ENCODE results near the gene APBA3.

The APBA3 gene

GRCh38 chr19:3790941-3791340 is 29.4 kb upstream of the APBA3 start:
- peaks cover 8% of the 10 kb centered on the region for H3K27me3 ChIP-seq
- no peak overlapping the region for H3K4me3 ChIP-seq (ENCODE audit: low read depth, low read length)
- no peaks in the 10 kb centered on the region; the same call in 1 of the 2 replicates for H3K9me3 ChIP-seq
- TF ChIP-seq CTCF (IDR thresholded peaks at IDR 0.05; ENCODE audit: low read depth, low read length) = no peak
- no peak for DNase-seq
- H3K4me1 ChIP-seq = no peaks in the 10 kb centered on the region
- H3K36me3 ChIP-seq = no peaks in the 10 kb centered on the region

- Histone ChIP-seq H3K27me3 (peaks cover 14% of the 10 kb centered on the region), H3K36me3 (no peaks in the 10 kb centered on the region), H3K4me1 (no peaks in the 10 kb centered on the region), H3K4me3 (ENCODE audit: low read depth, low read length) (no peak overlapping the region), H3K9me3 (no peaks in the 10 kb centered on the region; the same call in 1 of the 2 replicates)
- TF ChIP-seq CTCF (IDR thresholded peaks at IDR 0.05; ENCODE audit: low read depth, low read length) = no peak
- DNase-seq = no peak
Measured at GRCh38 chr19:3790209-3790734, 28.8 kb upstream of the APBA3 start.

GRCh38 chr19:3788996-3789778 is 27.7 kb upstream of the APBA3 start:
- no peak for DNase-seq
- no peaks in the 10 kb centered on the region; the same call in 1 of the 2 replicates for H3K9me3 ChIP-seq
- no peaks in the 10 kb centered on the region for H3K36me3 ChIP-seq
- H3K4me3 ChIP-seq (ENCODE audit: low read depth, low read length) = no peak overlapping the region
- H3K4me1 ChIP-seq = no peaks in the 10 kb centered on the region
- peaks cover 25% of the 10 kb centered on the region for H3K27me3 ChIP-seq
- no peak for TF ChIP-seq CTCF (IDR thresholded peaks at IDR 0.05; ENCODE audit: low read depth, low read length)

- H3K9me3 ChIP-seq = peaks cover 7% of the 10 kb centered on the region; the same call in 1 of the 2 replicates
Measured at GRCh38 chr19:3785938-3786824, 24.7 kb upstream of the APBA3 start, which contains the start of gene MATK. Gene MATK (minus strand): TSS chr19:3786381. CDS start chr19:3785135, 1,246 bp downstream.

GRCh38 chr19:3785451-3785937 is 24.0 kb upstream of the APBA3 start:
- TF ChIP-seq CTCF (IDR thresholded peaks at IDR 0.05; ENCODE audit: low read depth, low read length) = no peak
- Histone ChIP-seq H3K4me3 (ENCODE audit: low read depth, low read length) (no peak overlapping the region), H3K27me3 (peaks cover 33% of the 10 kb centered on the region)

More at GRCh38 chr19:3785938-3786824, 24.7 kb upstream of the APBA3 start, which contains the start of gene MATK:
- H3K4me1 ChIP-seq = no peaks in the 10 kb centered on the region
- peaks cover 33% of the 10 kb centered on the region for H3K27me3 ChIP-seq
- no peaks in the 10 kb centered on the region for H3K36me3 ChIP-seq
- no peak within 1 kb of the TSS for H3K4me3 ChIP-seq (ENCODE audit: low read depth, low read length)
- no peak for DNase-seq
- TF ChIP-seq CTCF (IDR thresholded peaks at IDR 0.05; ENCODE audit: low read depth, low read length) = no peak

More at GRCh38 chr19:3785451-3785937, 24.0 kb upstream of the APBA3 start:
- peaks cover 7% of the 10 kb centered on the region; the same call in 1 of the 2 replicates for H3K9me3 ChIP-seq
- no peaks in the 10 kb centered on the region for H3K4me1 ChIP-seq
- no peak for DNase-seq
- no peaks in the 10 kb centered on the region for H3K36me3 ChIP-seq
